ENCODE data around the gene ANKRD18B.
A peak's percentile ranks its signal among the peaks of the same experiment; 100 is the strongest.
"Not testable (repeated sequence)": the region's sequence is repeated elsewhere in the genome, so short reads cannot be mapped to it uniquely, and the experiment has no call there.

ANKRD18B gene

DNA sequence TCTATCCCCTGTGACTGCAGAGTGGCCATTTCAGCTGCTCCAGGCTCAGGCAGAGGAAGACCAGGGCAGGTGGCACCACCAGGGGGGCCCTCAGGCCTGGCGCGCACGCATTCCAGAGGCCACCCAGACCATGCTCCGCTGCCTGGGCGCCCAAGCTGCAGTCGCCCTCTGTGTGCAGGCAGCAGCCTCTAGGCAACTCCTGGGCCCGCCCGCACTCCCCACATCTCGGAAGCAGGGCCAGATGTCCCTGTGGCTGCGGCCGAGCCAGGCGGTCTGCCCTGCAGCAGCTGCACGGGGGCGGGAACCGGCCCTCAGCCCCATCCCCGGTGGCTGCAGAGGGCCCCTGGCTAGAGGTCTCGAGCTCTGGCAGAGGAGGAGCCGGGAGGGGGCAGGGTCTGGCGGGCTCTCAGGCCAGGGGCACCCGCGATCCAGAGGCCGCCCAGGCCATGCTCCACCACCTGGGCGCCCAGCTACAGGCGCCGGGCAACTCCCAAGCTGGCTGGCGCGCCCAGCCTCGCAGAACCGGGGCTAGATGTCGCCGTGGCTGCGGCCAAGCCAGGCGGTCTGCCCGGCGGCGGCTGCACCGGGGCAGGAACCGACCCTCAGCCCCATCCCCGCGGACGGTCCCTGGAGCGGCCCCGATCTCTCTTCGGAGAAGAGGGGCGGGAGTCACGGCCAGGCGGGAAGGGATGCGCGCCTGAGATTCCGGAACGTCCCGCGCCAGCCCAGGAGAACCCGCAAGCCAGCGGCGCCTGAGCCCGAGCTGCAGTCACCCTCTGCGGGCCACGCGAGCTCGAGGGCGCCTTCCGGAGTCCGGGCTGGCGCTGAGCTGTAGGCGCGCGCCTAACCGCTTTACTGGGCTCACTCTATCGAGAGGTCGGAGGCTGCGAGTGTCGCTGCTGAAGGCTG lies at the start of gene ANKRD18B:
Gene ANKRD18B (plus strand): TSS at position 855 of the 909 bp plus-strand sequence. CDS start 239 bp downstream, outside the sequence.
- DNase-seq, result peak; percentile 64
- peaks cover 62% of the 10 kb centered on the region for H3K27me3 Mint-ChIP-seq
- H3K4me1 Mint-ChIP-seq (ENCODE audit: low read depth); H3K36me3 Mint-ChIP-seq (ENCODE audit: low read depth); H3K27ac Mint-ChIP-seq; H3K9me3 Mint-ChIP-seq: not testable (repeated sequence)
- H3K4me3 Mint-ChIP-seq, result peak within 1 kb of the TSS; percentile 80

DNA sequence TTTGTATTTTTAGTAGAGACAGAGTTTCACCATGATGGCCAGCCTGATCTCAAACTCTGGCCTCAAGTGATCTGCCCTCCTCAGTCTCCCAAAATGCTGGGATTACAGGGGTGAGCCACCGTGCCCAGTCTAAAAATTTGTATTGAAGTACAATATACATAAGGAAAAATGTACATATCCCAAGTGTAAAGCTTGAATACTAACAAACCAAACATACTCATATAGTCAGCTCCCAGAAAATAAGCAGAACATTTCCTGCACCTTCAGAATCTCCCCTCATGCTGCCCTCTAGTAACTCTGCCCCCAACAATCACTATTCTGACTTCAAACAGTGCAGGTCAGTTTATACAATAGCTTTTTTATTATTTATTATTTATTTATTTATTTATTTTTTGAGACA lies 48.7 kb upstream of the ANKRD18B start:
- no peak overlapping the region for H3K4me3 Mint-ChIP-seq
- H3K36me3 Mint-ChIP-seq (ENCODE audit: low read depth), result peaks cover 37% of the 10 kb centered on the region

GRCh38 chr9:33476503-33476902 lies 47.5 kb upstream of the ANKRD18B start:
- Mint-ChIP-seq H3K4me1 (ENCODE audit: low read depth) (peaks cover 22% of the 10 kb centered on the region), H3K4me3 (no peak overlapping the region)

More for the DNA sequence above, 48.7 kb upstream of the ANKRD18B start:
- no peak for DNase-seq
- Mint-ChIP-seq H3K4me1 (ENCODE audit: low read depth) (peaks cover 29% of the 10 kb centered on the region), H3K9me3 (no peaks in the 10 kb centered on the region), H3K27me3 (no peaks in the 10 kb centered on the region), H3K27ac (peak overlapping the region; percentile 63)

DNA sequence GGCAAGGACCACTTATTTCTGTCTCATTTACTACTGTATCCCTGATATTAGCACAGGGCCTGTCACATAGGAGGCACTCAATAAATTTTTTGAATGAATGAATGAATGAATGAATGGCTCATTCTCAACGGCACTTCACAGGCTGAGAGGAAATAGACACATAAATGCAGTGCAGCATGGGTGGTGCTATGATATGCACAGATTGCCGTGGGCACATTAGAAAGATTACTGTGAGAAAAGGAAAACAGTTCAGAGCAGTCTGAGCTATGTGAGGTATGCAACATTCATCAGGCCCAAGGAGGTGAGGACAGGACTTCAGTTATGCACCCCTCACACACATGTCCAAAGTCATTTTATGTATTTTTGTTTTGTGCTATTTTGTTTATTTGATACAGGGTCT lies 43.9 kb upstream of the ANKRD18B start:
- no peaks in the 10 kb centered on the region for H3K9me3 Mint-ChIP-seq
- no peak overlapping the region for H3K4me3 Mint-ChIP-seq
- H3K27me3 Mint-ChIP-seq, result no peaks in the 10 kb centered on the region
- DNase-seq, result no peak
- no peak overlapping the region for H3K27ac Mint-ChIP-seq
- H3K36me3 Mint-ChIP-seq (ENCODE audit: low read depth), result no peaks in the 10 kb centered on the region
- H3K4me1 Mint-ChIP-seq (ENCODE audit: low read depth), result no peaks in the 10 kb centered on the region

More at GRCh38 chr9:33476503-33476902, 47.5 kb upstream of the ANKRD18B start:
- Mint-ChIP-seq H3K9me3 (no peaks in the 10 kb centered on the region), H3K27me3 (no peaks in the 10 kb centered on the region), H3K36me3 (ENCODE audit: low read depth) (peaks cover 25% of the 10 kb centered on the region), H3K27ac (no peak overlapping the region)
- DNase-seq, result no peak

DNA sequence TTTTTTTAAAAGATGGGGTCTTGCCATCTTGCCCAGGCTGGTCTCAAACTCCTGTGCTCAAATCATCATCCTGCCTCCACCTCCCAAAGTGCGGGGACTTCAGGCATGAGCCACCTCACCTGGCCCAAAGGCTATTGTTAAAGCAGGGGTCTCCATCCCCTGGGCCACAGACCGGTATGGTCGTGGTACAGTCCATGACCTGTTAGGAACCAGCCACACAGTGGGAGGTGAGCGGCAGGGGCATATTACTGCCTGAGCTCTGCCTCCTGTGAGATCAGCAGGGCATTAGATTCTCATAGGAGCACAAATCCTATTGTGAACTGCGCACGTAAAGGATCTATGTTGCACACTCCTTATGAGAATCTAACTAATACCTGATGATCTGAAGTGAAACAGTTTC lies 43.1 kb upstream of the ANKRD18B start:
- Mint-ChIP-seq H3K4me3 (no peak overlapping the region), H3K36me3 (ENCODE audit: low read depth) (no peaks in the 10 kb centered on the region), H3K9me3 (no peaks in the 10 kb centered on the region), H3K4me1 (ENCODE audit: low read depth) (no peaks in the 10 kb centered on the region), H3K27me3 (no peaks in the 10 kb centered on the region), H3K27ac (no peak overlapping the region)
- DNase-seq, result no peak

DNA sequence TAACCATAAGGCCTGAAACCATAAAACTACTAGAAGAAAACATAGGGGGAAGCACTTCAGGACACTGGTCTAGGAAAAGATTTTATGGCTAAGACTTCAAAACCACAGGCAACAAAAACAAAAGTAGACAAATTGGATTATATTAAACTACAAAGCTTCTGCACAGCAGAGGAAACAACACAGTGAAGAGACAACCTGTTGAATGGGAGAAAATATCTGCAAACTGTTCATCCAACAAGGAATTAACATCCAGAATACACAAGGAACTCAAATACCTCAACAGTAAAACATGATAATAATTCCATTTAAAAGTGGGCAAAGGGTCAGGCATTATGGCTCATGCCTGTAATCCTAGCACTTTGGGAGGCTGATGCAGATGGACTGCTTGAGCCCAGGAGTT lies 38.7 kb upstream of the ANKRD18B start:
- H3K27me3 Mint-ChIP-seq; H3K9me3 Mint-ChIP-seq; H3K27ac Mint-ChIP-seq; H3K4me3 Mint-ChIP-seq; H3K4me1 Mint-ChIP-seq (ENCODE audit: low read depth); DNase-seq; H3K36me3 Mint-ChIP-seq (ENCODE audit: low read depth): not testable (repeated sequence)

- no peak for DNase-seq
- no peaks in the 10 kb centered on the region for H3K9me3 Mint-ChIP-seq
- no peak overlapping the region for H3K4me3 Mint-ChIP-seq
- H3K27ac Mint-ChIP-seq, result no peak overlapping the region
- H3K4me1 Mint-ChIP-seq (ENCODE audit: low read depth), result no peaks in the 10 kb centered on the region
- H3K36me3 Mint-ChIP-seq (ENCODE audit: low read depth), result no peaks in the 10 kb centered on the region
- H3K27me3 Mint-ChIP-seq, result no peaks in the 10 kb centered on the region
These were observed 35.0 kb upstream of the ANKRD18B start for GRCh38 chr9:33489066-33489465.

DNA sequence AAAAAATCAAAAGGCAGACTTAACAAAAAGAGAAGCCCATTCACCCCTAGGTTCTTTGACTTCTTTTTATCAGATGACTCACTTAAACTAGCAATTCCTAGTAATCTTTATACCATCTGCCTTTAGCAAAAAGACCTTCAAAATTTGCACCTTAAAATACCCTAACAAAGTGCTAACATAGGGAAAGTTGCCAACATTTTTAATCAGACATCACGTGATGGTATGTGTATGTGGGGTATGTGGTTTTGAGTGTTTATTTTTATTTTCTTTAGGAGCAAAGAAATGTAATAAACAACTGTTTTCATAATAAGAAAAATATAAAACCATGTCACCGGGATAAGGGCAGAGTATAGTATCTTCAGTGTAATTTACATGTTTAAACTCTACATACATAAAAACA lies 30.2 kb upstream of the ANKRD18B start:
- not testable (repeated sequence) for DNase-seq; H3K4me3 Mint-ChIP-seq; H3K4me1 Mint-ChIP-seq (ENCODE audit: low read depth); H3K27ac Mint-ChIP-seq; H3K9me3 Mint-ChIP-seq; H3K27me3 Mint-ChIP-seq; H3K36me3 Mint-ChIP-seq (ENCODE audit: low read depth)

- H3K9me3 Mint-ChIP-seq, result no peaks in the 10 kb centered on the region
- no peak for DNase-seq
- H3K4me3 Mint-ChIP-seq, result no peak overlapping the region
- no peaks in the 10 kb centered on the region for H3K36me3 Mint-ChIP-seq (ENCODE audit: low read depth)
- no peaks in the 10 kb centered on the region for H3K27me3 Mint-ChIP-seq
- no peaks in the 10 kb centered on the region for H3K4me1 Mint-ChIP-seq (ENCODE audit: low read depth)
- H3K27ac Mint-ChIP-seq, result no peak overlapping the region
These were observed 25.7 kb upstream of the ANKRD18B start for GRCh38 chr9:33498387-33498786.

DNA sequence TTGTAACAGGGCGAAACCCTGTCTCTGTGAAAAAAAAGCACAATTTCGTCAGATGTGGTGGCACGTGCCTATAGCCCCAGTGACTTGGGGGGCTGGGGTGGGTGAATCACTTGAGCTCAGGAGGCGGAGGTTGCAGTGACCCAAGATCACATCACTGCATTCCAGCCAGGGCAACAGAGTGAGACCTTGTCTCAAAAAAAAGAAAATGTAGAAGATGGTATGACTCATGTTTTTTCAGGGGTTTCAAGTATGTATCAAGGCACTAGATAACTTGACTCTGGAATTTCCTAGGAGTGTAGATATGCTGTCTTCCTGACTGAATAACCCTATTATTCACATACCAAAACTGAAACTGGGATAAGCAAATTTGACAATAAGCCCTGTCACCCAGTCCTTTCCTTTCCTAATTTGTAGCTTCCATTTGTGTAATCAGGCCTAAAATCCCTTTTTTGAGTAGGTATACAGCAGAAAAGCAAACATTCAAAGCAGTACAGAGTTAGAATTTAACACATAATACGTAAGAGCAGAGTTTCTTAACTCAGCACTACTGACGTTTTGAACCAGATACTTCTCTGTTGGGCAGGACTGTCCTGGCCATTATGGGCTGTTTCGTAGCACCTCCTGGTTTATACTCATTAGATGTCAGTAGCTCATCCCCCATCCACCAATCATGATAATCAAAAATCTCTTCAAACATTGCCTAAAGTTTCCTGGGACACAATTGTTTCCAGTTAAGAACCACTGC lies 17.3 kb upstream of the ANKRD18B start:
- Mint-ChIP-seq H3K4me1 (ENCODE audit: low read depth) (peaks cover 21% of the 10 kb centered on the region), H3K36me3 (ENCODE audit: low read depth) (peaks cover 2% of the 10 kb centered on the region), H3K9me3 (no peaks in the 10 kb centered on the region), H3K27me3 (peaks cover 5% of the 10 kb centered on the region), H3K27ac (peak overlapping the region; percentile 34), H3K4me3 (no peak overlapping the region)
- DNase-seq, result no peak

- peaks cover 21% of the 10 kb centered on the region for H3K4me1 Mint-ChIP-seq (ENCODE audit: low read depth)
- peak overlapping the region; percentile 86 for H3K4me3 Mint-ChIP-seq
- peak overlapping the region; percentile 90 for H3K27ac Mint-ChIP-seq
- peaks cover 5% of the 10 kb centered on the region for H3K27me3 Mint-ChIP-seq
- peaks cover 2% of the 10 kb centered on the region for H3K36me3 Mint-ChIP-seq (ENCODE audit: low read depth)
- H3K9me3 Mint-ChIP-seq, result no peaks in the 10 kb centered on the region
- peak; percentile 66 for DNase-seq
These were observed 13.5 kb upstream of the ANKRD18B start for GRCh38 chr9:33510262-33511183.

DNA sequence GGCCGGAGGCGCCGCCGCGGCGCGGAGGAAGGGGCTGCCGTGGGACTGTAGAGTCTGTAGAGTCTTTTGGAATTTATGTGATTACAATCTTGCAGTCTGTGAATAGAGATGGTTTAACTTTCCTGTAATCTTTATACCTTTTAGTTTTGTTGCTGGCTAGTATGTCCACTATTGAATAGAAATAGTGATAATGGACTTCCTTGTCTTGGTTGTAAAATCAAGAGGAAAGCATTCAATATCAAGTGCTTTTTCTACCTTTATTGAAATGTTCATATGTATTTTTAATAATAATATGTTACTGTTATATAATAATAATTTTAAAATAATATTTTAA lies 12.9 kb upstream of the ANKRD18B start:
- Mint-ChIP-seq H3K27ac (peak overlapping the region; percentile 90), H3K4me3 (peak overlapping the region; percentile 86)
- H3K27me3 Mint-ChIP-seq, result not testable (repeated sequence)

GRCh38 chr9:33512535-33512934 lies 11.5 kb upstream of the ANKRD18B start:
- H3K4me1 Mint-ChIP-seq (ENCODE audit: low read depth); H3K27me3 Mint-ChIP-seq; H3K4me3 Mint-ChIP-seq; DNase-seq; H3K27ac Mint-ChIP-seq; H3K9me3 Mint-ChIP-seq; H3K36me3 Mint-ChIP-seq (ENCODE audit: low read depth): not testable (repeated sequence)

More for the DNA sequence above, 12.9 kb upstream of the ANKRD18B start:
- not testable (repeated sequence) for H3K9me3 Mint-ChIP-seq; H3K36me3 Mint-ChIP-seq (ENCODE audit: low read depth); DNase-seq
- H3K4me1 Mint-ChIP-seq (ENCODE audit: low read depth), result peaks cover 19% of the 10 kb centered on the region

DNA sequence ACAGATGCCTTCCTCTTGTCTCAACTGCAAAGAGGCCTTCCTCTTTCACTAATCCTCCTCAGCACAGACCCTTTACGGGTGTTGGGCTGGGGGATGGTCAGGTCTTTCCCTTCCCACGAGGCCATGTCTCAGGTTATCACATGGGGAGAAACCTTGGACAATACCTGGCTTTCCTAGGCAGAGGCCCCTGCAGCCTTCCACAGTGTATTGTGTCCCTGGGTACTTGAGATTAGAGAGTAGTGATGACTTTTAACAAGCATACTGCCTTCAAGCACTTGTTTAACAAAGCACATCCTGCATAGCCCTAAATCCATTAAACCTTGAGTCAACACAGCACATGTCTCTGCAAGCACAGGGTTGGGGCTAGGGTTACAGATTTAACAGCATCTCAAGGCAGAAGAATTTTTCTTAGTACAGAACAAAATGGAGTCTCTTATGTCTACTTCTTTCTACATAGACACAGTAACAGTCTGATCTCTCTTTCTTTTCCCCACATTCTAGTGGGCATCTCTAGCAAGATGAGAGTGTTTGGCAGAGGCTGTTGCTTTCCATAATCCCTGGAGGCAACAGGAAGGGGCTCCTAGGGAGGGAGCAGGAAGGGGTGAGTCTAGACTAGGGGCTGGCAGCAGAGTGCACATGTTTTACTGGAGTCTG lies 8.6 kb upstream of the ANKRD18B start:
- not testable (repeated sequence) for H3K27me3 Mint-ChIP-seq; H3K9me3 Mint-ChIP-seq; H3K4me3 Mint-ChIP-seq; H3K36me3 Mint-ChIP-seq (ENCODE audit: low read depth); H3K27ac Mint-ChIP-seq; H3K4me1 Mint-ChIP-seq (ENCODE audit: low read depth); DNase-seq
